ENCODE measurements around the gene SLC10A3.

The SLC10A3 gene

DNA sequence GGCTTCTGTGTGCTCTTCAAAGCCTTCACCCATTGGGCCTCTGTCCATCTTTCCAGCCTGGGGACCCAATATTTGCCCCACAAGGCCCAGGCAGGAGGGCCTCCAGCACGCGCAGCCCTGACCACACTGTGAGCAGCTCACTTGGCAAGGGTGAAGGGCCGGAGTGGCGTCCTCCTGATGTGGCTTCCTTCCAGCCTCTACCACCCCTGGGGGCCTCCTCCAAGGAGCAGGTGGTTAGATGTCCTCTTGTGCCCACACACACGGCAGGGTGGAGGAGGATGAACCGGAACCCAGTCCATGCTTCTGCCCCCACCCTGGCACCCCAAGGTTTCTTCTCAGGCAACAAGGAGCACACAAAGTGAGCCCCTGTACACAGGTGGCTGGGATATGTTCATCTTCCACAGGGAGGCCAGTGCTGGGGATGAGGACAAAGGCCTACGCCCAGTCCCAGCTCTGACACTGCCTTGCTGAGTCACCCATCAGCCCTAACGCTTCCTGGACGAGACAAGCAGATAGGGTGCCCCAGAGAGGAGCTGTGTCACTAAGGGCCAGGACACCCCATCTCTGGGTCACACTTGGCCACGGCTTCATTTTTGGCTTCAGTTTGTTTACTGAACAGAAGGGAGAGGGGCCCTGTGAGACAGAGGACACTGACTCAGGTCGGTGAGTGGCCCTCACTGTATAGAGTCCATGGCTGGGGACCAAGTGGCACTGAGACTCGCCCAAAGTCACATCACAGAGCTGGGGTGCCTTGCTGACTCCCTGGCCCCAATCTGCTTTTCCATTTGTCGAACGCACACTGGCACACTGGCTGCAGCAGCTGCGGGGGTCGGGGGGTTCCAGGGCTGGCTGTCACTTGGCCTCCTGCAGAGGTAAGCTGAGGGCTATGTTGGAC is 5.9 kb downstream of the SLC10A3 start:
- H3K4me1 ChIP-seq (ENCODE audit: low read depth, poor library complexity, severe bottlenecking), result peaks cover 9% of the 10 kb centered on the region
- H3K4me3 ChIP-seq (IDR thresholded peaks at IDR 0.05; ENCODE audit: insufficient read depth, low read depth, low read length), result no peak overlapping the region
- H4K20me1 ChIP-seq (ENCODE audit: insufficient read depth), result no peaks in the 10 kb centered on the region
- peaks cover 13% of the 10 kb centered on the region; the same call in 1 of the 2 replicates for H3K79me2 ChIP-seq (ENCODE audit: insufficient read depth, low read depth)
- no peak overlapping the region for H2AFZ ChIP-seq (ENCODE audit: low read depth)
- TF ChIP-seq, protein P1, sequence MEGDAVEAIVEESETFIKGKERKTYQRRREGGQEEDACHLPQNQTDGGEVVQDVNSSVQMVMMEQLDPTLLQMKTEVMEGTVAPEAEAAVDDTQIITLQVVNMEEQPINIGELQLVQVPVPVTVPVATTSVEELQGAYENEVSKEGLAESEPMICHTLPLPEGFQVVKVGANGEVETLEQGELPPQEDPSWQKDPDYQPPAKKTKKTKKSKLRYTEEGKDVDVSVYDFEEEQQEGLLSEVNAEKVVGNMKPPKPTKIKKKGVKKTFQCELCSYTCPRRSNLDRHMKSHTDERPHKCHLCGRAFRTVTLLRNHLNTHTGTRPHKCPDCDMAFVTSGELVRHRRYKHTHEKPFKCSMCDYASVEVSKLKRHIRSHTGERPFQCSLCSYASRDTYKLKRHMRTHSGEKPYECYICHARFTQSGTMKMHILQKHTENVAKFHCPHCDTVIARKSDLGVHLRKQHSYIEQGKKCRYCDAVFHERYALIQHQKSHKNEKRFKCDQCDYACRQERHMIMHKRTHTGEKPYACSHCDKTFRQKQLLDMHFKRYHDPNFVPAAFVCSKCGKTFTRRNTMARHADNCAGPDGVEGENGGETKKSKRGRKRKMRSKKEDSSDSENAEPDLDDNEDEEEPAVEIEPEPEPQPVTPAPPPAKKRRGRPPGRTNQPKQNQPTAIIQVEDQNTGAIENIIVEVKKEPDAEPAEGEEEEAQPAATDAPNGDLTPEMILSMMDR (conservative IDR thresholded peaks at IDR 0.05; ENCODE audit: low read depth, low read length), result no peak
- H3K9ac ChIP-seq, result no peak overlapping the region
- H3K4me2 ChIP-seq, result 0 out of 2 replicates have a peak overlapping the region, but pooled peaks have one; percentile 57
- no peak overlapping the region for H3K27ac ChIP-seq
- H3K36me3 ChIP-seq (ENCODE audit: insufficient read depth), result no peaks in the 10 kb centered on the region
- no peaks in the 10 kb centered on the region for H3K27me3 ChIP-seq (ENCODE audit: insufficient read depth, low read depth)

DNA sequence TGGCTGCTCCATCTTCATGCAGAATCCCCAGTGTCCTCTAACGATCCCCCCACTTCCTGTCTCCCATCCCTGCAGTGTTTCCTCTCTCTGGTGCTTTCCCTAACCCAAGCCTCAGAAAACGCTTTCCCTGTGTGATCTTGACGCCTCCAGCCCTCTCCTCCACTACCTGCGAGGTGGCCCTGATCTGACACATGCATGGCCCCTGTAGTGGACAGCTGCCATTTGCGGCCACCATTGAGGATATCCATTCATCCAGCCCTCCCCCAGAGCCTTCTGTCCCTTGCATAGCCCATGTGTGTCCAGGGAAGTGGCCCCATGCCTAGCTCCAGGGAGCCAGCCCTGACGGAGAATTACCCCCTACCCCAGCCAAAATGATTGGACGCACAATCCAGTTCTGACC is 7.1 kb downstream of the SLC10A3 start:
- Histone ChIP-seq H3K9ac (no peak overlapping the region), H3K4me1 (ENCODE audit: low read depth, poor library complexity, severe bottlenecking) (peaks cover 11% of the 10 kb centered on the region), H4K20me1 (ENCODE audit: insufficient read depth) (no peaks in the 10 kb centered on the region), H3K36me3 (ENCODE audit: insufficient read depth) (no peaks in the 10 kb centered on the region), H3K4me2 (no peak overlapping the region), H3K4me3 (IDR thresholded peaks at IDR 0.05; ENCODE audit: insufficient read depth, low read depth, low read length) (no peak overlapping the region), H3K27me3 (ENCODE audit: insufficient read depth, low read depth) (no peaks in the 10 kb centered on the region), H2AFZ (ENCODE audit: low read depth) (no peak overlapping the region), H3K27ac (no peak overlapping the region), H3K79me2 (ENCODE audit: insufficient read depth, low read depth) (peaks cover 13% of the 10 kb centered on the region; the same call in 1 of the 2 replicates)
- TF ChIP-seq, protein P1 (conservative IDR thresholded peaks at IDR 0.05; ENCODE audit: low read depth, low read length), result no peak

DNA sequence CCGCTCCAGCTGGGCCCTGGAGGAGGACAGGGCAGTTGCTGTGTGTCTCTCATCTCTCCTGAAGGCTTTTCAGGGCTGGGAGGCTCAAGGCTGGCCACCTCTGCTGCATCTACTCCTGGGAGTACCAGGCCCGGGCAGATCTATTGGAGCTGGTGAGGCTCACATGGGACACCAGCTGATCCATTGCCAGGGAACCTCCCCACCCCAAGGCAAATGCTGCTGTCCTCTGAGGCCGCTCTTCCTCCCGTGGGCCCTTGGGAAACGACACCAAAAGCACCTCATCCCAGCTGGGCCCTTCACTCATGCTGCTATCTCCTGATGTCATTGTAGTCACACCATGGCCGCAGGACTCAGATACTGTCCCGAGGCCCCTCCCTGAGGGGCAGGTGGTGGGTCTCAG is 7.6 kb downstream of the SLC10A3 start:
- H3K27ac ChIP-seq, result no peak overlapping the region
- no peak overlapping the region for H3K9ac ChIP-seq
- TF ChIP-seq, protein P1 (conservative IDR thresholded peaks at IDR 0.05; ENCODE audit: low read depth, low read length), result no peak
- H3K4me1 ChIP-seq (ENCODE audit: low read depth, poor library complexity, severe bottlenecking), result peaks cover 11% of the 10 kb centered on the region
- no peaks in the 10 kb centered on the region for H4K20me1 ChIP-seq (ENCODE audit: insufficient read depth)
- H3K4me3 ChIP-seq (IDR thresholded peaks at IDR 0.05; ENCODE audit: insufficient read depth, low read depth, low read length), result no peak overlapping the region
- no peak overlapping the region for H3K4me2 ChIP-seq
- H3K79me2 ChIP-seq (ENCODE audit: insufficient read depth, low read depth), result peaks cover 13% of the 10 kb centered on the region; the same call in 1 of the 2 replicates
- no peak overlapping the region for H2AFZ ChIP-seq (ENCODE audit: low read depth)
- H3K36me3 ChIP-seq (ENCODE audit: insufficient read depth), result no peaks in the 10 kb centered on the region
- H3K27me3 ChIP-seq (ENCODE audit: insufficient read depth, low read depth), result no peaks in the 10 kb centered on the region

DNA sequence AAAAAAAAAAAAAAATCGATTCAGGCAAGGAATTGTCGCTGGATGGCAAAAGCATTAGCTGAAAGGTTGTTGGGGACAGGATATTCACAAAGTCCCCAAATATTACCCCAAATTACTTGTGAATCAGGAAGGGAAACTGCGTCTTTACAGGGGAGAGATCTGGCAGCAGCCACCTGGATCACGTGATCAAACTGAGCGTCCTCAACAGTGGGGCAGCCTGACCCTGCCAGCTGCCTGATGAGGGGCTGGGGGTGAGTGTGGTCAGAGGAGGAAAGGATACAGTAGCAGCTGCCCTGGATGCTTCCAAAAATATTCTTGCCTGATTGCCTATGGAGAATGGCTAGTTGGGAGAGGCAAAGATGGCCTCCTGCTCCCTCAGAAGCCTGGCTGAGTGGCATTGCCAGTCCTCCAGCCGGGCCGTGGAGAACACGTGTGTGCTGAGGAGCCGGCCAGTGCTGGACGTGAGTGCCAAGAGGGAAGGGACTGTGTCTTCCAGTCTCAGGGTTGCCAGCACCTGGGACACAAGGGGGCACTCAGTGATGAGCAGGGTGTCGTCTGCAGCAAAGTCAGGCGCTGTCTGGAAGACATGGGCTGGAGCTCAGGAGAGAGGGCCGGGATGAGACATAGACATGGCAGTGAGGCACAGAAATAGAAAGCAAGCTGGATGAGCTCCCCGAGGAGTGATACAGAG is 8.4 kb downstream of the SLC10A3 start:
- TF ChIP-seq, protein P1 (conservative IDR thresholded peaks at IDR 0.05; ENCODE audit: low read depth, low read length), result no peak
- Histone ChIP-seq H3K36me3 (ENCODE audit: insufficient read depth) (no peaks in the 10 kb centered on the region), H4K20me1 (ENCODE audit: insufficient read depth) (no peaks in the 10 kb centered on the region), H3K79me2 (ENCODE audit: insufficient read depth, low read depth) (peaks cover 13% of the 10 kb centered on the region; the same call in 1 of the 2 replicates), H3K27me3 (ENCODE audit: insufficient read depth, low read depth) (no peaks in the 10 kb centered on the region), H3K27ac (no peak overlapping the region), H3K4me3 (IDR thresholded peaks at IDR 0.05; ENCODE audit: insufficient read depth, low read depth, low read length) (no peak overlapping the region), H2AFZ (ENCODE audit: low read depth) (no peak overlapping the region), H3K9ac (no peak overlapping the region), H3K4me1 (ENCODE audit: low read depth, poor library complexity, severe bottlenecking) (peaks cover 11% of the 10 kb centered on the region), H3K4me2 (no peak overlapping the region)
